Stimulated activated CD8-positive, alpha-beta memory T cell treated with anti-CD3 and anti-CD28 coated beads, Interleukin-7, amount 100 ng/mL, for 48 hours (primary cell): ENCODE results near the gene LRBA.

ENCODE experiments used
- DNase-seq, 2 donors: peaks; one replicate each; pipeline ENCODE4 v3.0.0-alpha.2; 2020; ENCODE audit warnings: low read depth in 1 of 2; ENCODE audit errors: extremely low read depth in 1 of 2

Gene LRBA

DNA sequence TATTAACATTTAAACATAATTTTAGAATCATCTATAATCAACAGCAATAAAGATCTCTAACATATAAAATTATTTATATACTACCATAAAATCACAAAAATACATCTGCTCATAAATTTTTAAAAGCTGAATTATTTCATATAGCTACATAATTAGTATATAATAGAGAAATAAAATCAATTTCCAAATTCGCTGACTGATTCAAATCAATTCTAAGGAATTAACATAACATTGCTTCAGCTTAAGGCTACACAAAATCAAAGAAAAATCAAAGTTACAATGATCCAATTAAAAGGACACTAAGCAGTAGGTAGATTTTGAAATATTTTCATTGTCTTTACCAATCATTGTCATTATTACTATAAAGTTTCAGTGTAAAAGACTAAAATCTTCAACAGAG lies 194.7 kb downstream of the LRBA start:
- no peak for DNase-seq

DNA sequence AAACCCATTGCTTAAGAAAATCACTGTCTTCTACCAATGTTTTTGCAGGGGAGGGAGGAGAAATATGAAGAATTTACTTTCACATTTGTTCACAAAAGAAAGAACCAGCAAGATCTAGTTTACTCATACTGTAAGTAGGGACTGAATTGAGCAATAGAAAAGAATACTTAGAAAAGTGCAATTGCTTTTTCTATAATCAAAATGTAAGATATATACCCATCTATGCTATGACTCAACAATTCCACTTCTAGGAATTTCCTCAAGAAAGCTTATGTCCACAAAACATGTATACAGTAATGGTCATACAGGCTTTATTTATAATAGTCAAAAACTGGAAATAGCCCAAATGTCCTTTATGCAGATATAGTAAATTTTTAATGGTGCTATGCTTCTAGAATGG lies 196.4 kb downstream of the LRBA start:
- no peak for DNase-seq

DNA sequence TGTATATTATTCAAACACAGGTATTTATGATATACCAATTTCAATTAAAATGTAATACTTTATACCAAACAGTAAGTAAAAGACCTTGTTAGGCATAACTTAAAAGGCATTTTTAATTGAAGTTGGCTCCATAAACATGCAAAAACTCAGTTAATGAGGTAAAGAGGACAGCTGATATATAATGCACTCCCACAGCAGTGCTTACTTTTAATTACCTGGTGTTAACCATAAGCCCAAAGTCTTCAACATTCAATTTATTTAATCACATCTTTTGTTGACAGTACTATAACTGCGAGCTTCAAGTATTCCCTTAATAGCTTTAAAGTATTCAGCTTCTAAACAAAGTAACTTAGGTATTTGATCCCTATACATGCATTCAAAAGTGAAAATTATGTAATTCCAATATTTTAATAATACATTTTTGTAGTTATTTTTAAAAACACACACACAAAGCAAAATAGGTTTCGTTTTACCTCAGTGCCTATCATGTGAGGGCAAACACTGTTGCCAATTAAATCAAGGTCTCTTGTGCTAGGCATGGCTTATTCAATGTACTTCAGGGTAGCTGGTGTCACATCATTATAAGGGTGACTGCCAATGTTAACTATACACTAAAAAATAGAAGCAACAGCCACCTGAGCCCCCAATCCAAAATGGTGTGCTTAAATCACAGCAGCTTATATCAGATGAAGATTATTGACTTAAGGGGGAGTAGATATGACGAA lies 197.1 kb downstream of the LRBA start:
- no peak for DNase-seq

DNA sequence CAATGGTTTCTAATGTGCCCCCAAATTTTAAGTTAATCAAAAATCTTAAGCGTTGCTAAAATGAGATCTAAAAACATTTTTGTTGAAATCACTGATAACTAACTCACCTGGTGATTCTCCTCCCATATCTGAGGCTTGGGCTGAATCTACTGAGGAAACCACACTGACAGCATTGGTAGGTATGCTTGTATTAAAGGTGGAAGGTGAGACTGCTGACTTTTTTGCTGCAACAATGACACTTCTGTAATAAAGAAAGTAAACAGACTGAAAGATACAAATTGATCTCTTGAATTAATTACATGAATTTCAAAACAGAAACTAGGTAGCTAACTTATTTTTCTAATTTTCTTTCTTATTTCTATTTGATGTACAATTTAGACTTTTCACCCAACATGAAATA lies 198.1 kb downstream of the LRBA start:
- DNase-seq: no peak

DNA sequence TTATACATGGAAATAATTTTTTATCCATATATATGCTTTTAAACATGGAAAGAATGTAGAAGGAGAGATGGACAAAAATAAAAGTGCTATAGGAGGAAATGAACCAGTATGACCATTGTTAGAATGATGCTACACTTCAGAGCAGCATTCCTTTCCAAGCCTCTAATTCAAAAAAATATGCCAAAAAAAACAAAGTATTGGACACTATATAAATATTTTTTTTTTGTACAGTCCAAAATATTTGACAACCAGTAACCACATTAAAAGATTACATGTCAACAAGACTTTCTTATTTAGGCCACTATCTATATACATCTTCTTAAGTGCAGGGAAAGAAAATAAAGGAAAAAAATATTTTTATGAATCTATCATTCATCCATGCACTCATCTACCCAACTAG lies 198.6 kb downstream of the LRBA start:
- no peak for DNase-seq

DNA sequence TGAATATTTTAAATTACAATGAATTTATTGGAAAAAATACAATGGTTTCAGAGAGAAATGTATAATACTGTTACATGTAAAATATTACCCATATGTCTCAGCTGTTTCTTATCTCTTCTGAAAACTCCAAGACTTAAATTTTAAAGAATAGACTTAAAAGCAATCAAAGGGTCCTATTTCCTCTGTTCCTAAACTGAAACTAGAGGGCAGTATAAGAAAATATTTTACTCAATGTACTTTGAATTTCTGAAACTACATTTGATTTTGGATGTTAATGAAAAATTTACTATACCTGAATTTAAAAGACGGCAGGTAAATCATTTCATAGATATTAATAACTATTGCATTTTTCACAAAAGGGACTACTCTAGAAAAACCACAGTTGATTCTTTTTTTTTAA lies 200.2 kb downstream of the LRBA start:
- DNase-seq: no peak

DNA sequence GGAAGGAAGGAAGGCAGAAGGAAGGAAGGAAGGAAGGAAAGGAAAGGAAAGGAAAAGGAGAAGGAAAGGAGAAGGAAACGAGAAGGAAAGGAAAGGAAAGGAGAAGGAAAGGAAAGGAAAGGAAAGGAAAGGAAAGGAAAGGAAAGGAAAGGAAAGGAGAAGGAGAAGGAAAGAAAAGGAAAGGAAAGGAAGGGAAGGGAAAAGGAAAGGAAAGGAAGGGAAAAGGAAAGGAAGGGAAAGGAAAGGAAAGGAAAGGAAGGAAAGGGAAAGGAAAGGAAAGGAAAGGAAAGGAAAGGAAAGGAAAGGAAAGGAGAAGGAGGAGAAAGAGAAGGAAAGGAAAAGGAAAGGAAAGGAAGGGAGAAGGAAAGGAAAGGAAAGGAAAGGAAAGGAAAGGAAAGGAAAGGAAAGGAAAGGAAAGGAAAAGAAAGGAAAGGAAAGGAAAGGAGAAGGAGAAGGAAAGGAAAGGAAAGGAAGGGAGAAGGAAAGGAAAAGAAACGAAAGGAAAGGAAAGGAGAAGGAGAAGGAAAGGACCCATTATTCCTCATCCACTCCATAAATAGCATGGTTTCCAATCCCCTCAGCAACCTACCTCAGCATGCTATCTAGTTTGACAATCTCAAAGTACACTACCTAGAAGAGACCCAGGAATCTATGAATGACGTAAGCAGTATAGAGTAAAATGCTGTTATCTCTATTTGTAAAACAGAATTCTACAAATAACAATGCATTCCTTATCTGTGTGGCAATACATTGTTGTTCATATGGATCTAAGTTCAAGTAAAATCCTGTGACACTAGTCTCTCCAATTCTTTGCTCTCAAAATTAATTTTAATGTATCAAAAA lies 209.7 kb downstream of the LRBA start:
- no peak for DNase-seq

DNA sequence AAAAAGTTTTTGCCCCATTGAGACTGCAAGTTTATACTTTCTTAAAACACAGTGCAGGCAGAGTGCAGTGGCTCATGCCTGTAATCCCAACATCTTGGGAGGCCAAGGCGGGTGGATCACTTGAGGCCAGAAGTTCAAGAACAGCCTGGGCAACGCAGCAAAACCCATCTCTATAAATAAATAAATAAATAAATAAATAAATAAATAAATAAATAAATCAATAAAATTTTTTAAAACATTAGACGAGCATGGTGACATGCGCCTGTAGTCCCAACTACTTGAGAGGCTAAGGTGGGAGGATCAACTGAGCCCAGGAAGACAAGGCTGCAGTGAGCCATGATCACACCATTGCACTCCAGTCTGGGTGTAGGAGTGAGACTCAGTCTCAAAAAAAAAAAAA lies 213.3 kb downstream of the LRBA start:
- no peak for DNase-seq

DNA sequence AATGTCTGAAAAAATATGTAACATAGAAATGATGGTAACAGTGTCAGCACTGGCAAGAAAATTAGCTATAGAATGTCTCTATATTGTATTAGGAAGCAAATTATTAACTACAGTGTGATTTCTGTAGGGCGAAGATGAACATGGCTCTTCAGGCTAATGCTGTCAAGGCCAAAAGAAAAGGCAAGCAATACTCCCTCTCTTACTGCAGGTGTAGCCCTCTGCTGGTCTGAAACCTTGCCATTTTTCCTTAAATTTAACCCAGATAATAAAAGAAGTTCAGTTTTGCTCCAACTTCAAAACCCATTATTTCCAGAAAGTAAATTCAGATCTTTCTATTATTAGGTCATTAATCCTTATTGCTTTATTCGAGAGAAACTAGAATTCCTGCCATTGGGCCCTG lies 215.9 kb downstream of the LRBA start:
- no peak for DNase-seq

DNA sequence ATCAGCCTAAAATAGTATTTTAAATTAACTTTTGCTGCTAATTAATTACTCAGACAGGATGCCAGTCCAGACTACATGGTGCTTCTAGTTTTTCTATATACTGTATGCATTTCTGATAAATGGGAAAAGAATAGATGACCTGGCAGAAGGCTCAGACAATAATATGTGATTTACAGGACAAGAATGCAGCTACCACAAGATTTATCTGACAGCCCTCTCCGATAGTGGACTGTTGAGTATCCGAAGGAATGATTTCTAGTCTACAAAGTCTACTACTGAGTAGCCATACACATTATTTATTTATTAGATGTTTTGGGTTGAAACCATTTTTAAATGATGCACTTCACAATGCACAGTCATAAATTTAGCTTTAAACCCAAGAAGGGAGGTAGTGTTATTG lies 220.4 kb downstream of the LRBA start:
- no peak for DNase-seq

DNA sequence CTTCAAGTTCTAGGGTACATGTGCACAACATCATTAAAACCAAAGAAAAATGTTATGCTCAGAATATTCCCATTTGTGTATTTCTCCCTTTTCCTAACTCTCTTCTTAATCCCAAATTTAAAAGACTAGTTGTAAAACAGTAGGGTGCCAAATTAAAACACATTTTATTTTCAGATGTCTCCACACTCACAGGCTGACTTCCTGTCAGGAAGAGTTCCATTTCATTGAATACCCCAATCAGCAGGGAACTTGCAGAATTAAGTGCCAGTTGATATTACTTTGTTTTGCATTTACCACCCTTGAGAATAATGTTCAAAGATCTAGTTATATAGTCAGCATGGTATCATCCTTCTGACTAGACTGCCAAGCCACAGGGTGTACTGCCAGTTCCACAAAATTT lies 225.2 kb downstream of the LRBA start:
- DNase-seq: no peak

DNA sequence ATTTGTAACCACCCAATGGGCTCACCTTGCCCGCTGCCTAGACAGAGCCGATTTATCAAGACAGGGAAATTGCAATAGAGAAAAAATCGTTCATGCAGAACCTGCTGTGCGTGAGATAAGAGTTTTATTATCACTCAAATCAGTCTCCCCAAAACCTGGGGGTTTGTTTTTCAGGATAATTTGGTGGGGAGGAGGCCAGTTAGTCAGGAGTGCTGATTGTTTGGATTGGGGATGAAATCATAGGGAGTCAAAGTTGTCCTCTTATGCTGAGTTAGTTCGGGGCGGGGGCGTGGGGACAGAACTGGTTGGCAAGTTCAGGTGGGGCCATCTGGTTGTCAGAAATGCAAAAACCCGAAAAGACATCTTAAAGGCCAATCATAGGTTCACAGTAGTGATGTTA lies 230.1 kb downstream of the LRBA start:
- no peak for DNase-seq

DNA sequence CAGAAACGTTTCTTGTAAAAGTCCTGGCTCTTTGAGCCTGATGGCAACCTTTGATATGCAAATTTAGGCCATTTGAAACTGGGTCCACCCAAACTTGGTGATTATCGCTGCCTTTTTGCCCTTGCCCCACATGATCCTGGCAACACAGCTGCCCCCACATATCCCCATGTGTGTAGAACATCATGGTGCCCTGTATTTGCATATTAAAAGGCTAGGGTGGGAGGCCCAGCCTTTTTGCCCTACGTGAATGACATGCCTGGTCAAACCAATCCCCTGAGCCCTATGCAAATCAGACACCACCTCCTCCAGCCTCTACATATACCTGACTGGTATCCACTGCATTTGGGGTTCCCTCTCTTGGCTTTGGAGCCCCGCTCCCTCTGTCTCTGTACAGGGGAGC lies 230.8 kb downstream of the LRBA start:
- no peak for DNase-seq

DNA sequence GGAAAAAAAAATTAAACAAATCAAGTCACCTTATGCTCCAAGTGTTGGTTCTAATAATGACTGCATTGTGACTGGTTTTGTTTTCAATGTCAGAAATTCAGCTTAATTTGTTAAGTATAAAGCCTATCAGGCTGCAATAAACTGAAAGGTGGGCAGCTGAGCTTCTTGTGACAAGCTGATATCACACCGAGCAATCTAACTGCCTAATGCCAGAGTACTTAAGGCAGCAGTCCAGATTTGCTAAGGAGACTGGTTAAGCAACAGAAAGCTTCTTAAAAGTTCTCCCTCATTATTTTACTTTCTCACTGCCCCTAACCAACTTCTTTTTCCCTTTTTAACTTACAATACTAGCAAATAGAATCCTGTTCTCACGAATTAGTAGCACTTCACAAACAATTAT lies 232.2 kb downstream of the LRBA start:
- no peak for DNase-seq

DNA sequence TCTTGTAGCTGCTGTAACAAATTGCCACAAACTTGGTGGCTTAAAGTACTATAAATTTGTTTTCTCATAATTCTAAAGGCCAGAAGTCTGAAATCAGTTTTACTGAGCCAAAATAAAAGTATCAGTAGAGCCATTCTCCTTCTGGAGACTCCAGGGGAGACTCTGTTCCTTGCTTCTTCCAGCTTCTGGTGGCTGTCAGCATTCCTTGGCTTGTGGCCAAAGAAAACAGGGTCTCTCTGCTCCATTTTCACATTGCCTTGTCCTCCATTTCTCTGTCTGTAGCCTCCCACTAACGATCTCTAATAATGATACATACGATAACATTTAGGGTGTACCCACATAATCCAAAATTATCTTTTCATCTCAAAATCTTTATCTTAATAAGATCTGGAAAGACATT lies 232.8 kb downstream of the LRBA start:
- no peak for DNase-seq

DNA sequence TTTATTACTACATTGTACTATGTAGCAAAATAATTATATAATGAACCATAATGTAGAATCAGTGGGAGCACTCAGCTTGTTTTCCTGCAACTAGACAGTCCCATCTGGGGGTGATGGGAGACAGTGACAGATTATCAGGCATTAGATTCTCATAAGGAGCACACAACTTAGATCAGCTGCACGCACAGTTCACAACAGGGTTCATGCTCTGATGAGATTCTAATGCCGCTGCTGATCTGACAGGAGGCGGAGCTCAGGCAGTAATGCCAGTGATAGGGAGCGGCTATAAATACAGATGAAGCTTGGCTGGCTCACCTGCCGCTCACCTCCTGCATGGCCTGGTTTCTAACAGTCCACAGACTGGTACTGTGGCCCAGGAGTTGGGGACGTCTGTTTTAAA lies 233.9 kb downstream of the LRBA start:
- no peak for DNase-seq

DNA sequence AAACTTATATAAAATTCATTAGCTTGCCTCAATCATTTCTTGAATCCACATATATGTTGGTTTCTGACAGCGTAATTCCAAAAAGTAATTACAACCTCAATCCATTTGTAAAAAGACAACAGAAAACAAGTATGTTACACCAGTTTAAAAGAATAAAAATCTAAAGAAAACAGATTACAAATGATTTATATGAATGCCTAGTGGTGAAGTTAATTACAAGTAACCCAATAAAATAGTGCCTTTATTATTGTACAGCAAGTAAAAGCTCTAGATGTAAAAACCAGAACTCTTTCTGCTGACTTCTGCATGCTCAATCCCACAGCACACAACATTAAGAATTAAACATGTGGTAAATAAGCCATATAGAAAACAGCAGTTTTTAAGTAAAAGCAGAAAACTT lies 235.4 kb downstream of the LRBA start:
- DNase-seq: no peak

DNA sequence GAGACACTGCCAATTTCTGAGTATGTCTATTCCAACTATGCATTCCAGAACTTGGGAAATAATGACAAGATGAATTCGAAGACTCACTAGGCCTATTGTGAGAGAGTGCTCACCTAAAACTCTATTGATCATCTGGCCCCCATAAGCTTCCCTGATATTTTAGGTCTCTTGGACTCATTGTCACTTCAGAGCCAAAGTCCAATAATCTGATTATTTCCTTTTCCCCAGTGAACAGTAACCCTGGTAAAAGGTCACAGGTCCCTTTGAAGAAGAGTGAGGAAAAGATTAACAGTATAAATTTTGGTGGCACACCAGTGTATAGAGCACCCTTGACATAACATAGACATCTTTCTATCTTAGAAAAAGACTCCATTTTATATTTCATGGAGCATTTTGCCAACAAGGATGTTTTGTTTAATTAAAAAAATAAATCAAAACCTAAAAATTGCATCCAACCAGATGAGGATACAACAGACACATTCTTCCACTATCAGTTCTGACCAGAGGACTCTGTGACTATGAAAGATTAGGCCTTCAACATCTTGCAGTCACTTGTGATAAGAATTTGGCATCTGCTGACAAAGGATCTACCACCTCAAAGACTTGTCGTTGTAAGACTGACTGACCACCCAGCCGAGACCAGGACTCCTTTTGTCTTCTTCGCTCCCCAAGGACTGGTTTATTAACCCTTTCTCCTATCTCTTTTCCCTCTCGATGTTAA lies 241.2 kb downstream of the LRBA start:
- no peak for DNase-seq

DNA sequence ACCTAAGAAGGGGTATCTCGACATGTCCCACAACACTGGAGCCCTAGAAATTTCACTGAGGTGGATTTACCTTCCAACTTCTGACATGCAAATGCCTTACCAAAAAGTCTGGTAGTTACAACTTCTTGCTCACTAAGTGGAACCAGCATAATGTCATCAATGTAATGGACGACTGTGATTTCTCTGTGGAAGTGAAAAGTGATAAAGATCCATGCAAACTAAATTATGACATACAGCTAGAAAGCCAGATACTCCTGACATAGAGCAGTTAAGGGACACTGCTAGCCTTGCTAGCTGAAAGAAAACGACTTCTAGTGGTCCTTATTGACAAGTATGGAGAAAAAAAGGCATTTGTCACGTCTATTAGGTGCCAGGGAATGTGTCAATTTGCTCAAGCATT lies 242.1 kb downstream of the LRBA start:
- no peak for DNase-seq

DNA sequence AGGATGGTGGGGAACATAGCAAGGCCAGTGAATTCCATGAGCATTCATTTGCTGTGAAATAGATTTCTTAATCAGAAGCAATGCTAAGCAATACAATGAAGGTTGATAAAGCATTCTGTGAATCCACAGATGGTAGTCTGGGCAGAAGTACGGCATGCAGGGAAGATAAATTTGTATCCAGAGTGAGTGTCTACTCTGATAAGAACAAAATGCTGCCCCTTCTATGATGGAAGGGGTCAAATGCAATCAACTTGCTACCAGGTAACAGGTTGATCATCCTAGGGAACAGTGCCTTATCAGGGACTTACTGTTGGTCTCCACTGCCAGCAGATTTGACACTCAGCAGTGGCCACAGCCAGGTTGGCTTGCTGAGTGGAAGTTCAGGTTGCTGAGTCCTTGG lies 243.7 kb downstream of the LRBA start:
- DNase-seq: no peak

DNA sequence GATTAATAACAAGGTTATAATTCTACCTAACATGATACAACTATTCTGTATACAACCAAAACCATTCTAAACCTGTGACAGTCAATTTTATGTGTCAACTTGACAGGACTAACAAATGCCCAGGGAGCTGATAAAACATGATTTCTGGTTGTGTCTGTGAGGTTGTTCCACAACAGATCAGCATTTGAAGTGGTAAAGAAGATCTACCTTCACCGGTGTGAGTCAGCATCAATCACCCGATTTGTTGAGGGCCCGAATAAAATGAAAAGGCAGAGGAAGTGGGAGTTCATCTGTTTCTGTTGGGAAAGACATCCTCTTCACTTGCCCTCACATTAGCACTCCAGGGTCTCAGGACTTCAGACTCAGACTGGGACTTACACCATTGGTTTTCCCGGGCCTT lies 245.2 kb downstream of the LRBA start:
- DNase-seq: no peak

DNA sequence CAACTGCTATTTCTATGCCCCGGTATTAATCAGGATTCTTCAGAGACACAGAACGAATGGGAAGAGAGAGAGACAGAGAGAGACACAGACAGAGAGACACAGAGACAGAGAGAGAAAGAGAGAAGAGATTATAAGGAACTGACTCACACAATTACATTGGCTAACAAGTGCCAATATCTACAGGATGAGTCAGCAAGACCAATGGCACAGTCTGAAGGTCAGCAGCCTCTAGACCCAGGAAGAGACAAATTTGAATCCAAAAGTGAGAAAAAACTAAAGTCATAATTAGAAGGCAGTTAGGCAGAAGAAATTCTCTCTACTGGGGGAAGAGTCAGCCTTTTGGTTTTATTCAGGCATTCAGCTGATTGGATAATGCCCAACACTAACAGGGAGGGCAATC lies 245.8 kb downstream of the LRBA start:
- no peak for DNase-seq
